Measurements from ENCODE around the gene MORN4.

GRCh38 chr10:97571622-97572021 lies 61.7 kb downstream of the MORN4 start:
- TF ChIP-seq CTCF (IDR thresholded peaks at IDR 0.05; ENCODE audit: low read length): no peak
- no peak for TF ChIP-seq EZH2 (IDR thresholded peaks at IDR 0.05; ENCODE audit: borderline replicate concordance, low read length)
